ENCODE results near the gene GCNA.
A peak's percentile ranks its signal among the peaks of the same experiment; 100 is the strongest.
"Not testable (repeated sequence)": the region's sequence is repeated elsewhere in the genome, so short reads cannot be mapped to it uniquely, and the experiment has no call there.

Gene GCNA

GRCh38 chrX:71559773-71560172, 18.5 kb upstream of the GCNA start:
- not testable (repeated sequence) for DNase-seq

GRCh38 chrX:71563921-71564320, 14.3 kb upstream of the GCNA start:
- no peak for DNase-seq

GRCh38 chrX:71565474-71566041, 12.7 kb upstream of the GCNA start:
- peak; percentile 16 for DNase-seq

GRCh38 chrX:71571390-71571789, 6.8 kb upstream of the GCNA start:
- DNase-seq, result not testable (repeated sequence)

GRCh38 chrX:71573590-71573989, 4.6 kb upstream of the GCNA start:
- DNase-seq, result no peak

GRCh38 chrX:71577682-71578081, 555 bp upstream of the GCNA start:
- no peak for DNase-seq

GRCh38 chrX:71579136-71579989, 1.1 kb downstream of the GCNA start:
- no peak for DNase-seq

- no peak for DNase-seq
These were observed 1.7 kb downstream of the GCNA start for GRCh38 chrX:71579990-71580380.

- DNase-seq, result no peak
These were observed 3.0 kb downstream of the GCNA start for GRCh38 chrX:71581210-71581609.

- DNase-seq, result no peak
These were observed 8.7 kb downstream of the GCNA start for GRCh38 chrX:71586929-71587328.

GRCh38 chrX:71593210-71593609, 15.0 kb downstream of the GCNA start:
- DNase-seq, result not testable (repeated sequence)

GRCh38 chrX:71599965-71600364, 21.7 kb downstream of the GCNA start:
- no peak for DNase-seq

GRCh38 chrX:71603618-71604017, 25.4 kb downstream of the GCNA start:
- DNase-seq, result no peak

GRCh38 chrX:71604141-71604540, 25.9 kb downstream of the GCNA start:
- no peak for DNase-seq

GRCh38 chrX:71604796-71605568, 26.7 kb downstream of the GCNA start:
- no peak for DNase-seq

- DNase-seq, result no peak
These were observed 28.4 kb downstream of the GCNA start for GRCh38 chrX:71606536-71607216.

GRCh38 chrX:71607488-71607887, 29.3 kb downstream of the GCNA start:
- no peak for DNase-seq

GRCh38 chrX:71609095-71609750, 31.0 kb downstream of the GCNA start:
- DNase-seq, result no peak

GRCh38 chrX:71611736-71612135, 33.5 kb downstream of the GCNA start:
- DNase-seq, result not testable (repeated sequence)

- no peak for DNase-seq
These were observed 34.0 kb downstream of the GCNA start for GRCh38 chrX:71612256-71612655.

GRCh38 chrX:71615056-71615455, 36.8 kb downstream of the GCNA start:
- DNase-seq, result no peak

GRCh38 chrX:71615954-71616353, 37.7 kb downstream of the GCNA start:
- no peak for DNase-seq
